Loucy (cell line): Measurements from ENCODE around the gene ASPSCR1.
A peak's percentile ranks its signal among the peaks of the same experiment; 100 is the strongest.

Source experiments
- H2AFZ ChIP-seq: fragments of 200-600 bp; sonication (generic); 2 replicates; pipeline ENCODE4 v1.6.0; 2016; ENCODE audit warnings: antibody characterized with exemption, mild to moderate bottlenecking, low read length, moderate library complexity
- H3F3A ChIP-seq: fragments of 200-600 bp; 2 replicates; pipeline ENCODE4 v1.6.0; 2016; ENCODE audit warnings: antibody characterized with exemption, low read depth, mild to moderate bottlenecking
- H3K27me3 ChIP-seq: fragments of 200-600 bp; sonication (generic); 2 replicates; pipeline ENCODE4 v1.6.1; 2014; ENCODE audit warnings: low read length, mild to moderate bottlenecking; ENCODE audit not compliant: insufficient read depth, poor library complexity, severe bottlenecking
- H3K36me3 ChIP-seq: fragments of 200-600 bp; sonication (generic); 2 replicates; pipeline ENCODE4 v1.6.1; 2016; ENCODE audit warnings: low read length; ENCODE audit not compliant: insufficient read depth
- H3K4me1 ChIP-seq: fragments of 200-600 bp; sonication (generic); 2 replicates; pipeline ENCODE4 v1.5.1; 2014; ENCODE audit warnings: low read length, mild to moderate bottlenecking; ENCODE audit not compliant: insufficient read depth, poor library complexity, severe bottlenecking
- H3K4me2 ChIP-seq: fragments of 200-600 bp; sonication (generic); 2 replicates; pipeline ENCODE4 v1.6.0; 2014; ENCODE audit warnings: antibody characterized with exemption, low read length, low read depth, mild to moderate bottlenecking; ENCODE audit not compliant: poor library complexity, severe bottlenecking
- H3K4me3 ChIP-seq: fragments of 200-600 bp; sonication (generic); 2 replicates; pipeline ENCODE4 v1.5.1; 2014; ENCODE audit warnings: low read length, mild to moderate bottlenecking, mixed read lengths; ENCODE audit not compliant: poor library complexity, severe bottlenecking
- H3K79me2 ChIP-seq: fragments of 200-600 bp; sonication (generic); 2 replicates; pipeline ENCODE4 v1.6.1; 2014; ENCODE audit warnings: low read length; ENCODE audit not compliant: insufficient read depth
- H3K9ac ChIP-seq: fragments of 200-600 bp; sonication (generic); 2 replicates; pipeline ENCODE4 v1.6.0; 2014; ENCODE audit warnings: mild to moderate bottlenecking, low read depth, low read length, moderate library complexity; ENCODE audit not compliant: poor library complexity, severe bottlenecking
- H3K9me2 ChIP-seq: fragments of 200-600 bp; sonication (generic); replicated peaks from 2 replicates; pipeline ENCODE4 v1.6.1; 2016; ENCODE audit warnings: low read depth, low read length, mixed read lengths
- H3K9me3 ChIP-seq: fragments of 200-600 bp; sonication (generic); 2 replicates; pipeline ENCODE4 v1.6.1; 2014; ENCODE audit warnings: mild to moderate bottlenecking, antibody characterized with exemption, low read length, low read depth; ENCODE audit not compliant: insufficient read depth
- H4K20me1 ChIP-seq: fragments of 200-600 bp; sonication (generic); 2 replicates; pipeline ENCODE4 v1.6.0; 2014; ENCODE audit warnings: antibody characterized with exemption, low read length, mild to moderate bottlenecking; ENCODE audit not compliant: insufficient read depth, poor library complexity, severe bottlenecking
- EZH2phosphoT487 ChIP-seq: fragments of 200-600 bp; IDR thresholded peaks from 2 replicates; pipeline ENCODE4 v1.6.1; 2018; ENCODE audit warnings: antibody characterized with exemption, mild to moderate bottlenecking, moderate library complexity, borderline replicate concordance
- TF ChIP-seq, protein P1 (sequence below): fragments of 200-600 bp; sonication (generic); conservative IDR thresholded peaks from 2 replicates; pipeline ENCODE4 v1.5.1; 2014; ENCODE audit warnings: mild to moderate bottlenecking, antibody characterized with exemption, low read length

The ASPSCR1 gene

DNA sequence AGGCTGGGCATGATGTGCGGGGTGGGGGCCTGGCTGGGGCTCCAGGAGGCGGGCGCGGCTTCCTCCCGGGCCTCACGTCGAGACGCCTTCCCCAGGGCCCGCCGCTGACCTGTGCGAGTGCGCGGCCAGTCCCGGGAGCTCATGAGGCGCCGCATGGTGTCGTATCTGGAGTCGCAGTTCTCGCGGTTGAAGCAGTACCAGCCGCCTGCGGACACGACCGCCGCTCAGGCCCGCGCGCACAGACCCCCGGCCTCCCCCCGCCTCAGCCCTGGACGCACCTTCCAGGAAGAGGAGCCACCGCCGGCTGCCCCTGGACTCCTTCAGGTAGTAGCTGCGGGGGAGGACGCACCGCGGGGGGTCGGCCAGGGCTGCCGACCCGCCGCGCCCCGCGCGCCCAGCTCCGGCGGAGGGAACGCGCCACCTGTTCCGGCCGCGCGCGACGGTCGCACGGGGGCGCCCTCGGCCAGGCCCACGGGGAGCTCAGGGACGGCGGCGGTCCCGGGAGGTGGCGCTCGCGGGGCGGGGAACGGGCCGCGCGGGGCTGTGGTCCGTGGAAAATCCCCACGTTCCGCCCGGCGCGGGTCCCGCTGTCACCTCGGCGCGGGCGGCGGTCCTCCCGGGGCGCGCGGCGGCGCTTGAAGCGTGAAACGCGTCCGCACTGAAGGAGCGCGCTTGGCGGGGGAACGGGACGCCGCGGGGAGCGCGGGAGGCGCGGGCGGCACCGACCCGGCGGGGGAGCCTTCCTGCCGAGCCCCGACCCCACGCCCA, 17.9 kb upstream of the ASPSCR1 start:
- Histone ChIP-seq H3K9me3 (no peaks in the 10 kb centered on the region), H3K79me2 (no peaks in the 10 kb centered on the region), H3K27me3 (no peaks in the 10 kb centered on the region), H3K36me3 (no peaks in the 10 kb centered on the region), H3F3A (peaks cover 2% of the 10 kb centered on the region; the same call in 1 of the 2 replicates), H2AFZ (peak overlapping the region; percentile 77; the same call in 1 of the 2 replicates), H4K20me1 (no peaks in the 10 kb centered on the region), H3K4me2 (no peak overlapping the region), H3K9ac (no peak overlapping the region), H3K4me3 (no peak overlapping the region), H3K4me1 (no peaks in the 10 kb centered on the region), H3K9me2 (no peaks in the 10 kb centered on the region)
- TF ChIP-seq EZH2phosphoT487, result no peak
- TF ChIP-seq, protein P1, sequence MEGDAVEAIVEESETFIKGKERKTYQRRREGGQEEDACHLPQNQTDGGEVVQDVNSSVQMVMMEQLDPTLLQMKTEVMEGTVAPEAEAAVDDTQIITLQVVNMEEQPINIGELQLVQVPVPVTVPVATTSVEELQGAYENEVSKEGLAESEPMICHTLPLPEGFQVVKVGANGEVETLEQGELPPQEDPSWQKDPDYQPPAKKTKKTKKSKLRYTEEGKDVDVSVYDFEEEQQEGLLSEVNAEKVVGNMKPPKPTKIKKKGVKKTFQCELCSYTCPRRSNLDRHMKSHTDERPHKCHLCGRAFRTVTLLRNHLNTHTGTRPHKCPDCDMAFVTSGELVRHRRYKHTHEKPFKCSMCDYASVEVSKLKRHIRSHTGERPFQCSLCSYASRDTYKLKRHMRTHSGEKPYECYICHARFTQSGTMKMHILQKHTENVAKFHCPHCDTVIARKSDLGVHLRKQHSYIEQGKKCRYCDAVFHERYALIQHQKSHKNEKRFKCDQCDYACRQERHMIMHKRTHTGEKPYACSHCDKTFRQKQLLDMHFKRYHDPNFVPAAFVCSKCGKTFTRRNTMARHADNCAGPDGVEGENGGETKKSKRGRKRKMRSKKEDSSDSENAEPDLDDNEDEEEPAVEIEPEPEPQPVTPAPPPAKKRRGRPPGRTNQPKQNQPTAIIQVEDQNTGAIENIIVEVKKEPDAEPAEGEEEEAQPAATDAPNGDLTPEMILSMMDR, result peak; percentile 66

DNA sequence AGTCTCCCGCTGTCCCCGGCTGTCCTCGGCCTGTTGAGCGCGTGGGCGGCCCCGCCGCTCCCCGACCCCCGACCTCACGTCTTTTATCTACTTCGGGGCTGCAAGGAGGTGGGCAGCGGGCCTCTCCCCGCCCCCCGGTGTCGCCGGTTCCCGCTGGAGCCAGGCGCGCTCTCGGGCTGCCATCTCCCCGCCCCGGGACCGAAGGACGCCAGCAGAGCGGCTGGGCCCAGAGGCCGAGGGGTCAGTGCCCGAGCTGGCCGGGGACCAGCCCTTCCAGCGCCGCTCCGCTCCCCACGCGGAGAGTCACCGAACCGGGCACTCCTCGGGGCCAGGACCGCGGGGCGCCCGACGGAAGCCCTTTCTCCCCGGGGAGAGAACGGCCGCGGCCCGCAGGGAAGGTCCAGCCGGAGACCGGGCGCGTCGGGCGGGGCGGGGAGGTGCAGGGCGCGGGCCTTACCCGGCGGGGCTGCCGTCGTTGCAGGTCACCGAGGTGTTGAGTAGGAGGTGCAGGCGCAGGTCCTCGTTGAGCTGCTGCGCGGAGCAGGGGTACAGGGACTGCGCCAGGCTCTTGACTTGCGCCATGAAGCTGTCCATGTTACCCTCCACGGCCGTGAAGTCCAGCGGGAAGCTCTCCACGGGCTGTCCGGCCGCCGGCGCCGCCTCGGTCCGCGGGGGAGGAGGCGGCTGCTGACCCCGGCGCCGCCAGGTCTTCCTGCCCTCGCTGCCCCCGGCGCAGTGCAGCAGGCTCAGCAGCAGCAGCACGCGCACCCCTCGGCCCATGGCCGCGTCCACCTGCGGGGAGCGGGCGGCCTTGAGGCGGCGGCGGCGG, 17.1 kb upstream of the ASPSCR1 start:
- Histone ChIP-seq H3K4me1 (no peaks in the 10 kb centered on the region), H3K27me3 (no peaks in the 10 kb centered on the region), H3K9me3 (no peaks in the 10 kb centered on the region), H3K4me3 (no peak overlapping the region), H3F3A (peaks cover 6% of the 10 kb centered on the region; the same call in 1 of the 2 replicates), H3K36me3 (no peaks in the 10 kb centered on the region), H3K9me2 (no peaks in the 10 kb centered on the region), H2AFZ (no peak overlapping the region), H3K9ac (no peak overlapping the region), H3K79me2 (no peaks in the 10 kb centered on the region), H4K20me1 (no peaks in the 10 kb centered on the region), H3K4me2 (no peak overlapping the region)
- TF ChIP-seq EZH2phosphoT487, result no peak
- TF ChIP-seq, protein P1, result no peak

DNA sequence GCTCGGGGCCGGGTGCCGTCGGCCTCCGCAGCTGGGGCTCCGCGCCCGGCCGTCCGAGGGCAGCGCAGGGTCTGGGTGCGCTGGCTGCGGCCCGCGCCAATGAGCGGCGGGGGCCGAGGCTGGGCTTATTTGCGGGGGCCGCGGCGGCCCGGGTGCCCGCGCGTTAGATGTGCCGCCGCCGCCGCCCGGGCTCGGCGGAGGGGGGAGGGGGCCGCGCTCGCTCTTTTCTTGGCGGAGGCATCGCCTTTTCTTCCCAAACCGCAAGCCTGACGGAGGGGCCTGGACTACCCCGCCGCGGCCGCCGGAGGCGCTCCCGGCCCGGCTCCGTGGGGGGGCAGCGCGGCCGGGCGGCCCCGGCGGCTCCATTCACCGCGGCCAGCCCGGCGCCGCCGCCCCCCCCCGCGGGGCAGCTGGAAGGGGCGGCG, 16.3 kb upstream of the ASPSCR1 start, which contains the start of gene NOTUM:
Gene NOTUM (minus strand): TSS at position 101 of the 425 bp plus-strand sequence. CDS start 278 bp downstream, outside the sequence.
- Histone ChIP-seq H3K9ac (no peak within 1 kb of the TSS), H3K4me3 (no peak within 1 kb of the TSS), H4K20me1 (no peaks in the 10 kb centered on the region), H3F3A (peaks cover 6% of the 10 kb centered on the region; the same call in 1 of the 2 replicates), H3K36me3 (no peaks in the 10 kb centered on the region), H2AFZ (no peak within 1 kb of the TSS), H3K4me2 (no peak within 1 kb of the TSS), H3K9me2 (no peaks in the 10 kb centered on the region), H3K4me1 (no peaks in the 10 kb centered on the region), H3K27me3 (no peaks in the 10 kb centered on the region), H3K9me3 (no peaks in the 10 kb centered on the region), H3K79me2 (no peaks in the 10 kb centered on the region)
- no peak for TF ChIP-seq EZH2phosphoT487
- TF ChIP-seq, protein P1, result no peak; the same call in 1 of the 2 replicates
